HL-60 (cell line): ENCODE data around the gene UBTF.

Experiments used
- DNase-seq, 2 experiments: peaks; one replicate each; pipeline ENCODE4 v3.0.0-alpha.2; 2010 to 2020; ENCODE audit warnings: low read depth in 1 of 2, low spot score in 1 of 2
- H3K27ac ChIP-seq: fragments of 250-450 bp; sonication (Bioruptor Pico); replicated peaks from 2 replicates; pipeline ENCODE4 v1.5.1; 2020; ENCODE audit warnings: mild to moderate bottlenecking, moderate library complexity
- H3K27me3 ChIP-seq: fragments of 250-450 bp; sonication (Bioruptor Pico); 2 replicates; pipeline ENCODE4 v1.5.1; 2021; ENCODE audit warnings: mild to moderate bottlenecking, moderate library complexity; ENCODE audit not compliant: insufficient read depth, poor library complexity, severe bottlenecking
- H3K4me3 ChIP-seq: replicated peaks from 2 replicates; pipeline ENCODE4 v1.5.1; 2011; ENCODE audit warnings: mild to moderate bottlenecking, control low read depth, low read length; ENCODE audit not compliant: insufficient read depth
- GABPA ChIP-seq: IDR thresholded peaks from 2 replicates; pipeline ENCODE4 v1.6.1; 2012; ENCODE audit warnings: low read depth
- POLR2AphosphoS5 ChIP-seq: IDR thresholded peaks from 2 replicates; pipeline ENCODE4 v1.6.1; 2012; ENCODE audit warnings: low read depth
- REST ChIP-seq: IDR thresholded peaks from 2 replicates; pipeline ENCODE4 v1.6.1; 2012; ENCODE audit warnings: low read depth; ENCODE audit not compliant: insufficient replicate concordance
- SPI1 ChIP-seq: IDR thresholded peaks from 2 replicates; pipeline ENCODE4 v1.6.1; 2012; ENCODE audit warnings: low read depth, mild to moderate bottlenecking, borderline replicate concordance
- TF ChIP-seq, protein P1 (sequence below): IDR thresholded peaks from one replicate; pipeline ENCODE4 v1.5.1; 2011; ENCODE audit warnings: low read length, control low read depth, inconsistent platforms; ENCODE audit not compliant: insufficient read depth

Gene UBTF

GRCh38 chr17:44188576-44189403, 30.7 kb downstream of the UBTF start:
- DNase-seq = no peak
- no peak overlapping the region for H3K4me3 ChIP-seq
- H3K27me3 ChIP-seq = no peaks in the 10 kb centered on the region
- H3K27ac ChIP-seq = no peak overlapping the region
- TF ChIP-seq REST (no peak), GABPA (no peak), POLR2AphosphoS5 (no peak), SPI1 (no peak)
- TF ChIP-seq, protein P1, sequence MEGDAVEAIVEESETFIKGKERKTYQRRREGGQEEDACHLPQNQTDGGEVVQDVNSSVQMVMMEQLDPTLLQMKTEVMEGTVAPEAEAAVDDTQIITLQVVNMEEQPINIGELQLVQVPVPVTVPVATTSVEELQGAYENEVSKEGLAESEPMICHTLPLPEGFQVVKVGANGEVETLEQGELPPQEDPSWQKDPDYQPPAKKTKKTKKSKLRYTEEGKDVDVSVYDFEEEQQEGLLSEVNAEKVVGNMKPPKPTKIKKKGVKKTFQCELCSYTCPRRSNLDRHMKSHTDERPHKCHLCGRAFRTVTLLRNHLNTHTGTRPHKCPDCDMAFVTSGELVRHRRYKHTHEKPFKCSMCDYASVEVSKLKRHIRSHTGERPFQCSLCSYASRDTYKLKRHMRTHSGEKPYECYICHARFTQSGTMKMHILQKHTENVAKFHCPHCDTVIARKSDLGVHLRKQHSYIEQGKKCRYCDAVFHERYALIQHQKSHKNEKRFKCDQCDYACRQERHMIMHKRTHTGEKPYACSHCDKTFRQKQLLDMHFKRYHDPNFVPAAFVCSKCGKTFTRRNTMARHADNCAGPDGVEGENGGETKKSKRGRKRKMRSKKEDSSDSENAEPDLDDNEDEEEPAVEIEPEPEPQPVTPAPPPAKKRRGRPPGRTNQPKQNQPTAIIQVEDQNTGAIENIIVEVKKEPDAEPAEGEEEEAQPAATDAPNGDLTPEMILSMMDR = no peak

DNA sequence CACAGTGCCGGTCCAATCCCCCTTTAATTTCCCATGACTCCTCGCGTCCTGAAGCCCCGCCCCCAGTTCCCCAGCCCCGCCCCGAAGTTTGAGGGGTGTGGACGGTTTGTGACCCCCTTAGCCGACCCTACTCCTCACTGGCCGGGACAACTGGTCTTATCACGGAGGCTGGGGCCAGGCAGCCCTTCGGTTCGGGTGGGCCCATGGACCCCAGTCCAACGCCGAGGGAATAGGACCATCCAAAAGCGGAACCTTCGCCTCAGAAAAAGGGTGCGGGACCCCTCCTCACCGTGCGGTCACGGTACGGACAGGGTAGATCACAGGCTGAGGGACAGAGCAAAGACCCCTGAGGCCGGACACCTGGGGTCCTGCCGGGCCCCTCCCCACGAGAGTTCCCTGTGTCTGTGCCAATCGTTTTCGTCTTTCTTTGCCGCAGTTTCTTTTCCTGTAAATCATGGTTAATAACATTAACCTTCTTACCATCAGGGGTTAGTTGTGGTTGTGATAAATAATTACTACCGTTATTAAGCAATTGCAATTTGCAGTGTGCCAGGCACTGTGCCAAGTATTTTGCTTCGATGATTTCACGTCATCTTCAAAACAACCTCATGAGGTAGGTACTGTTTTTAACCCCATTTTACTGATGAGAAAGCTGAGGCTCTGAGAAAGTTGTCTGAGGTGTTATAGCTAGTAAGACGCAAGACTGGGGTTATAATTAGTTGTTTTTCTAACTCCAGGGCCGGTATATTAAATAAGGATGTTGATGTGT, 32.2 kb downstream of the UBTF start:
- Histone ChIP-seq H3K27me3 (no peaks in the 10 kb centered on the region), H3K4me3 (peak overlapping the region; percentile 90), H3K27ac (peak overlapping the region; percentile 99)
- DNase-seq = no peak
- no peak for TF ChIP-seq SPI1
- no peak for TF ChIP-seq GABPA
- no peak for TF ChIP-seq POLR2AphosphoS5
- TF ChIP-seq, protein P1 = no peak
- TF ChIP-seq REST = no peak

- TF ChIP-seq GABPA (peak; percentile 97), SPI1 (peak; percentile 42; the same call in 1 of the 2 replicates), POLR2AphosphoS5 (peak; percentile 84)
- TF ChIP-seq, protein P1 = no peak
- peak; percentile 98 to 99 for DNase-seq
- H3K4me3 ChIP-seq = peak within 1 kb of the TSS; percentile 90
- no peaks in the 10 kb centered on the region for H3K27me3 ChIP-seq
- H3K27ac ChIP-seq = peak within 1 kb of the TSS; percentile 99
These were observed 33.0 kb downstream of the UBTF start, which contains the start of gene TMUB2 for GRCh38 chr17:44186307-44187130. TMUB2 (plus strand) TSS chr17:44186972; CDS start chr17:44187709, 737 bp downstream.
